Raji (cell line): ENCODE results near the gene GFI1B.
A peak's percentile ranks its signal among the peaks of the same experiment; 100 is the strongest.

Source experiments
- POLR2A ChIP-seq: IDR thresholded peaks from 2 replicates; pipeline ENCODE4 v1.6.1; 2011; ENCODE audit warnings: low read depth, low read length, control low read depth; ENCODE audit not compliant: insufficient read depth

Gene GFI1B

DNA sequence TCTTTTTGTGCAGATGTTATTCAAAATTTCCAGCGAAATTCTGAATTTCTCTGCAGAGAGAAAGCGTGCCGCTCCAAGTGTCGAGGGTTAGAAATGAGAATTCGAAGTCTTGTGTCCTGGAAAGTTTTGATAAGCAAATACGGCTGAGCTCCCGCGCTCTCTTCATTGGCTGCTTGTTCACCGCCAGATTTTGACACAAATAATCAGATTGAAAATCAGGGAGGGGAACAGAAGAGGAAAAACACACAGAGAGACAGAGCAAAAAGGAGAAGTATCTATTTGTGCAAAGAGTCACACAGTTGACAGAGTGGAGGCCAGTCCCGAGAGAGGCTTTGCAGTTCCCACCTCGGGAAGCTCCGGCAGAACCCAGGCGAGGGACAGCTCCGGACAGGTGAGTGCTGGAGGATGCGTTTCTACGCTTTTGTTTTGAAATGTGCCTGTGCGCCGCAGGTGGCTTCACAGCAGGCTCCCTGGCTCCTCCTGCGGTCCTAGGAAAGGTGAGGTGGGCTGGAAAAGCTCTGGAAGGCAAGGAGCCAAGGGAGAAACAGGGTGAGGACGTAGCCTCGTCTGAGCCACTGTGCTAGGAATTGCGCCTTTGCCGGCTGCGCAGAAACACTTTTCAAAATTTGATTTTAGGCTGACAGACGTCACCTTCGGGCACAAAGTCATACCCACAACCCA lies at the start of gene GFI1B:
GFI1B (plus strand) TSS at position 244 of the 681 bp plus-strand sequence. CDS start 7,985 bp downstream, outside the sequence.
- no peak for TF ChIP-seq POLR2A

DNA sequence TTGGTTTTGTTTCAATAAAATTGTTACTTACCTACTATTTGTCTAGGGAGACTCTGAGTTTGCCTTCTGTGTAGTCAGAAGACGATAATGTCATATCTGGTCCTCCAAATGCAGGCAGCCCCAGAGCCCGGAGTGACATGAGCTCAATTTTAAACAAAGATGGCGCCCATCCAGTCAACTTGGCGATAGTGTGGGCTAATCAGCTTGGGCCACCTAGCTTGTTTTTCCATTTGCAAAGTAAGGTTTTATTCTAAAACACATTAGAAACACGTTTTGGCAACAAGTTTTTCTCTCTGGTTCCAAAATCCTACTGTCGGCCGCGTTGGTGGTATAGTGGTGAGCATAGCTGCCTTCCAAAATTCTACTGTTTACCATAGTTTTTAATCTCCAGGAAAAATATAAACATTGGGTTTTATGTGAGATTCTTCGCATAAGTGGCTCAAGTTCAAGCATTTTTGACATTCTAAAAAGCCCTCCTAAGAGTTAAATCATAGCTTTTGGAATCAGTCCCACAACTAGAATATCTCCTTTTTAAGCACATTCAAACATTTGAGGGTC lies 47.2 kb upstream of the GFI1B start:
- TF ChIP-seq POLR2A, result no peak

DNA sequence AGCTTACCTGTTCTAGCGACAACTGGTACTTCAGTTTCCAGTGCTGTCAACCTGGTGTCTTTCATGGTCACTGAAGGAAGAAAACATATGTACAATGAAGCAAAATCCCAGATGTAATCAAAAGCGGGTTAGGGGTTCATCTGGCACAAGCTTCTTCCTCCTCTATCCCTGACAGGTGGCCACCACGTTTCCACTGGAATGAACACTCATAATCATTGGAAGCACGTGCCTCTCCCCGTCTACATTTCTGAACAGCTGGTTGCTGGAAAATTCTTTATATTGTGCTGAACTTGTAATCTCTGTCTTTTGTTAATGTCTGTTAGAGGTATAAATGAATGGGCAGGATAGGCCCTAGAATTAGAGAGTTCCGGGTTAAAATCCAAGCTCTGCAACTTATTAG lies 43.5 kb upstream of the GFI1B start:
- no peak for TF ChIP-seq POLR2A

DNA sequence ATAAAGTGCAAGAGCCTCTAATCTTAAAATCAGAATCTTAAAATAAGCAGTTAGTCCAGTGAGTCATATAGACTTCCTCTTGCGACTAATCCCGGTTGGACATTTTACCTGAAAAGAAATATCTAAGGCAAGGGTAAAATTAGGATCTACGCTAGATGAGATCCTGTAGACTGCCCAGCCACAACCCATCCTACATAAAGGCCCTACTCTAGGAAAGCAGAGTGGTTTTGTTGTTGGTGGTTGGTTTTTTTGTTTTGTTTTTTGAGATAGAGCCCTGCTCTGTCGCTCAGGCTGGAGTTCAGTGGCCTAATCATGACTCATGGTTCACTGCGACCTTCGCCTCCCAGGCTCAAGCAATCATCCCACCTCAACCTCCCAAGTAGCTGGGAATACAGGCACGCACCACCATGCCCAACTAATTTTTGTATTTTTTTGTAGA lies 41.0 kb upstream of the GFI1B start:
- no peak for TF ChIP-seq POLR2A

DNA sequence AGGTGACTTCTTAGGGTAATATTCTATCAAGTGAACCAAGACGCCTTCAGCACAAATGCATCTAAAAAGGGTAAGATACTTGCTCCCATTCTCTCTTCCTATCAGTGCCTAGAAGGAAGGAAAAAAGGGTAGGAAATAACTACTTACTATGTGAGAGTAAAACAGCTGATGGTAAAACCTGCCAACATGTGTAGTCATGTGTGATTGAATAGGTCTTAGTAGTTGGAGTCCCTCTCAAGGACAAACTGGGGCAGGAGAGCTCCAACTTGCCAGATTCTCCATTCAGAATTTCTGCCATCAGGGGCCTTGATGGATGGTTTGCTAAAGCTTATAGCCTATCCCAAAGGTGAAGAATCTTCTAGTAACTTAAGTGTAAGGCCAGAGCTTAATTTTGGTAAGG lies 39.3 kb upstream of the GFI1B start:
- no peak for TF ChIP-seq POLR2A

DNA sequence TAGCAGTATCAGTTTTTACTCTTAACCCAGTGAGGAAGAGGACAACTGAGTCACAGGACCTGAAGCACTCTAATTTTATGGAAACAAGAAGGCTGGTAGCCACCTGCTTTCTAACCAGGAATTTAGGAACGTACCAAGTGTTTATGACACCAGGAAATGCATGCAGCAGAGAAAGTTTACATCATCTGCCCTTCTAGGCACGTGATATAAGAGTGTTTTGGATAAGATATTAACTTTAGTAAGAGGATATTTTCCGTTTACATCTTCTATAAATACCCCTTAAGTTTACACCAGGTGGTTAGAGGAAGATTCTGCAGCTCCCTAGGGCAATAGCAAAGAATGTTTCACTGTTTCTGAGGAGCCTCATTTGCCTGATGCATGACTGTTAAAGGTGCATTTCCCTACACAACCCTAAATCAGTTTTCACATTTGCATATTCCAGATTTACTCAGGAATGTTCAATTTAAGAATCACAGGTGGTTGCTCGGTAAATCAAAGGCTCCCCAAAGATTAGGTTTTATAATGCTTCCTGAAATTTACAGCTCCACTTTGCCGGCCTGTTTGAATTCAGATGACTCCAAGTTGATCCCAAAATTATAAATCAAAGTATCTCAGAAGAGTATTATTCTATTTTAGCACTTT lies 35.8 kb upstream of the GFI1B start:
- no peak for TF ChIP-seq POLR2A

DNA sequence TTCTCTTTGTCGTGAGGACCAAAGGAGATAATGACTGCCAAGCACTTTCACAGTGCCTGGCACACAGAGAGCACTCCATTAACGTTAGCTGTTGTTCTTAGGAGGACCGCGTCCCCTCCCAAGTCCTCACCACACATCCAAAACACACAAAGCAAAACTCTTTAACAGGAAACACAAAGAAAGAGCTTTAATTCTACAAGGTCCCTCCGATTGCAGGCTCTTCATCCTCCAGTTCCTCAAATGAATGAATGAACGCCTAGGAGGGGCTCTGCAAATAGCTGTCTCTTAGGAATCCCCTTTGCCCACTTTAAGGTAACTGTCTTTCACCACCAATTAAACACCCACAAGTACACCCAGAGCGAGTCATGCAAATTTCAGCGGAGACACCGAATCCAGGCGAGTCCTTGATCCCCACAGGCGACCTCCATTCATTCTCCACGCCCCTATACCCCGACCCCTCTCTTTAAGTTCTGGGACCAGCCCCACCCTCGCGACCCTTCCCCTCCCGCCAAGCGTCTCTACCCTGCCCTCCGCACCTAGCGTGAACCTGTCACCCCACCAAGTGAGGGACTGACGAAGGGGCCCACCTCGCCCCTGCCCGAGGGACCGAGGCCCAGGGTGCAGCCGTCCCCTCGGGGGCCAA lies 34.7 kb upstream of the GFI1B start:
- TF ChIP-seq POLR2A, result 0 out of 2 replicates have a peak, but pooled peaks have one; percentile 11

DNA sequence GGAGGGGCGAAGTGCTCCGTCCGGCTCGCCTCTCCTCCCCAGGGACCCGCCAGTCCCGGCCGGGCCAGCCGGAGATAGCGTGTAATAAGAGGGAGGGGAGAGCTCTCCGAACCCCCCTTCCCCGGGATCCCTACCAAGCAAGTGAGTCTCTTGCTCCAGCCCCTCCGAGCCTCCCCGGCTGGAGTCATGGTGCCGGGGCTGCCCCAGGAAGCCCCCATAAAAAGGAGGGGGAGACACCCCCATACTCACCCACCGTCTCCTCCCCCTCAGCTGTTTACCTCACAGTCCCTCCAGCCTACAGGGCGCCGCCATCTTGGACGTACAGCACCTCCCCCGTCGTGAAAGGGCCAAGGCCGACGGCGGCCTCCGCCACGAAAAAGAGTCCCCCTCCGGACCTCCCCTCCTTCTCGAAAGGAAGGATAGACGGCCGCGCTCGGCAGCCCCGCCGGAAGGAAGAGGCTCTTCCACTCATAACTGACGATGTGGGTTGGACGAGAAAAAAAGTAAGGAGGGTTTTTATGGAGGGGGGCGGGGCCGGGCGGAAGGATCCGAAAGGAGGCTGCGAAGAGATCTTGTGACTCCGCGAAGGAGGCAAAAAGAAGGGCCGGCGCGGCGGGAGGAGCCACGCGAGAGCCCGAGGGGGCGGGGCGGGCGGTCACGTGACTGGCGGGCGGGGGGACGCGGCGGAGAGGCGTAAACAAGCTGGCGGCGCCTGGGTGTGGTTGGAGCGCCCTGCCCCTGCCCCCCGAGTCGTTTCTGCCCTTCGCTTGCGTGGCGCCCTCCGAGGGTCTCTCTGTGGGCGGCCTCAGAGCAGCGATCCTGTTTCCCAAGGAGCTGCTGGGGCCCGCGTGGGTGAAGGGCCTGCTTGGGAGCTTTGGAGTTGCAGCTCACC lies 34.0 kb upstream of the GFI1B start, which contains the start of gene TSC1:
TSC1 (minus strand) TSS at position 323 of the 892 bp plus-strand sequence. CDS start 15,744 bp downstream, outside the sequence.
- TF ChIP-seq POLR2A, result peak; percentile 70

DNA sequence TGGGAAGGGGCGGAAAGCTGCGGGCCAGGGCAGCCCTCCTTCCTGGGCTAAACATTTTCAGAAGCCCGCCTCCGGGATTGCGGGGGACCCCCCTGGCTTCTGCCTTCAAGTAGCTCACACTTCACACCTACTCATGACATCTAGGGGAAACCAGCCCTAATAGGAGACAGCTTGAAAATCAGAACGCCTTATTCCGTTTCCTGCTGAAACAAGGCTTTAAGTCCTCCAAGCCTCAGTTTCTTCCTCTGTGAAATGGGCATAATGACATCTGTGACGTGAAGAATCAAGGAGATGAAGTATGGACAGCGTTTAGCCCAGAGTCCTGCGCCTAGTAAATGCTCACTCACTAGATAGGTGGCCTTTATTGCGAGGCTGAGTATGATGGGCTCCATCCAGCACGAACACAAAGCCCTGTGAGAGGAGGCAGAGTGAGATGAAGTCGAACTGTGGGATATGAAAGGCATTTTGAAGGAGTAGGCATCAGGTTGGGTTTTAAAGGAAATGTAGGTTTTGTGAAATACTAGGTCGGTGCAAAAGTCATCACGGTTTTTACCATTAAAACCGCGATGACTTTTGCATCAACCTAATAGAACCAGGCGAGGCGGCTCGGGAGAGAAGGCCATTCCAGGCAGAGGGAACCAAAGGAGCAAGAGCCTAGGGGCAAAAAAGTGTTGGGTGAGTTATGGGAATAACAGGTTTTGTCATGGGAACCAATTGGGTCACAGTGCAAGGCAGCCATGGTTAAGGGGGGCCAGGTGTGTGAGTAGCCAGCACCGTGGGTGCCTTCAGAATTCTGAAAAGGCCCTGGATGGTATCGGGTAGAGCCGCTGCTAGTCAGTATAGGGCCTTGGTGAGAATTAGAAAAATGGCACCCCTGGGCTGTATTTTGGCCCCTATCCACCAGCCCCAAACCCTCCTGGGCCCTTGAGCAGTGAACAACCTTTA lies 33.0 kb upstream of the GFI1B start:
- no peak for TF ChIP-seq POLR2A

DNA sequence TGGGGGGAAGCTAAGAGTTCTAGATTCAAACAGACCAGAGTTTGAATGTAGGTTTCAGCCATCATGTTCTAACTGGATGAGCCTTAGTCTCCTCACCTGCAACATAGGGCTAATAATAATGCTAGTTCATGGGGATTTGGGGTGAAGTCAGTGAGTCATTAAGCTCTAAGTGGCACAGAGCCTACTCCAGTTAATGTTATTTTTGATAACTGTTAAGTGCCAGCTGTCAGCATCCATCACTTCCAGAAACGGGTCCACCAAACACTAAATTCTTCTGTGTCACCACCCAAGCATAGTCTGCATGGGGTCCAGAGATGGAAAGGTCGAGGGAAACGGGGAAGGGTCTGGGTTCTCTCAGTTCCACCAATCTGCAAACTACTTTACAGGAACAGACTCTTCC lies 32.3 kb upstream of the GFI1B start:
- no peak for TF ChIP-seq POLR2A

DNA sequence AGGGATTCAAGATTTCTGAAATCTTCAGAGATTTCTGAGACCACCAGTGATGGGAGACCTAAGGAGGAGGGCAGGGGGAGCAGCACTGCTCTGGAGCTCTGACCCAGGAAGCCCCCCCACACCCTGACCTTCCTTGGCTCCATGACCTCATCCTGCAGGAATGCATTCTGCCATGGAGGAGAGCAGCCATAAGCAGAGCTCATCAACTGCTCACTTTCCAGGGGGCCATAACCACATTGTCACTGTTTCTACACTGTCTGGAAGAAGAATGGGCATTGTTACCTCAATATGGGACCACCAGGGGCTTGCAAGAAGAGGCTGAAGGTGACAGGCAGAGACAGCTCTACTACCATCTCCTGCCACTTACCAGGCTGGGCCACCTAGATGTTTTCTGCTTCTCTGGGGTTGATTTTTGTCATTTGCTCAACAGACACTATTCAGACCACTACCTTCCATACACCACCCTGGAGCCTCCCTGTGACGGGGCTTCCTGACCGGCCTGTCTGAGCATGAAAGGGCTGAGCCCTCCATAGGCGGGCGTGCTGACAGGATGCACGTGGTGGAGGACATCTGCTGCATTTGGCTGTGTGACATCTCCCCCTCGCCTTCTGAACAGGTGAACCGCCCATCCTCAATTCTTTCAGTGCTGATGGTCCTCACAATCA lies 31.7 kb upstream of the GFI1B start:
- TF ChIP-seq POLR2A, result no peak

DNA sequence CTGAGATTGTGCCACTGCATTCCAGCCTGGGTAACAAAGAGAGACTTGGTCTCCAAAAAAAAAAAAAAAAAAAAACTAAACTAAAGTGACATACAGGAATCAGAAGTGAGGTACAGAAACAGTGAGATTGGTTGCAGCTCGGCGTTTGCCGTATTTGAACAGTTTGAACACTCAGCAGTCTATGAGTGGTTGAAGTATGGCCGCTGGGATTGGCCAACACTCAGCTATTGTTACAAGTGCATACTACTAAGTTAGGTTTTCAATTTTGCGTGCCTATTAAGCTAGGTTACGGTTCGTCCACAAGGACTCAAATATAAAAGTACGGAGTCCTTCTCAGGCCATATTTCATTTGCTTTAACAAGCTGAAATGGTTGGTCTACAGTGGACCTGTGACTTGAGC lies 30.7 kb upstream of the GFI1B start:
- TF ChIP-seq POLR2A, result no peak

DNA sequence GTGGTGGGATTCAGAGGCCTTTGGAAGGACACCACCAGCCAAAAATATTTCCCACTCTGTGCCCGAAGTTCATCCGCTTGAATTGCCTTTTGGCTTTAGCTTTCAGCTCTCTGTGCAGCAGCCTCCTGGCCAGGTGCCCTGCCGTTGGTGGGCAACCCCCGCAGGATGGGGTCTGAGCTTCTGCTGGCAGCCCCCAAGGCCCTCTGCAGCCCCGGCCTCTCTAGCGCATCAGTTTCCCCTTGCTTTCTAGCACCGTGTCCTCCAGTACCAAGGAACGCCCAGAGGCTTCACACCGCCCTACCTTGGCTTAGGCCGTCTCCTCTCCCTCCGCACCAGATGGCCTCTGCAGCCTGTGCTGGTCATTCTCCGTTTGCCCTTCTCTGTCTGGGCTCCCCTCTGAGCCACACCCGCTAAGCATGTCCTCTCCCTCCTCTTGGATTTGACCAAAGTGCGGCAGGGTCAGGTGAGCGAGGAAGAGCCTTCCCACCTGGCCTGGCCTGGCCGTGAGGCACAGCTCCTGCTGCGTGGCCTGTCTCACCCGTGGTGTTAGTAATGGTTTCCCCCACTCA lies 29.9 kb upstream of the GFI1B start:
- TF ChIP-seq POLR2A, result no peak
